HG03097 (cell line): ENCODE results near the gene ZNF716.
"Not testable (repeated sequence)": the region's sequence is repeated elsewhere in the genome, so short reads cannot be mapped to it uniquely, and the experiment has no call there.

Source experiments
- ATAC-seq: cut with Tn5 transposase; IDR thresholded peaks from one replicate; pipeline ENCODE4 v1.9.1; 2021; ENCODE audit not compliant: unreplicated experiment, low FRiP score

Gene ZNF716

GRCh38 chr7:57425969-57426628 is 23.9 kb upstream of the ZNF716 start:
- no peak for ATAC-seq

- ATAC-seq = no peak
Measured at GRCh38 chr7:57426629-57427003, 23.4 kb upstream of the ZNF716 start.

DNA sequence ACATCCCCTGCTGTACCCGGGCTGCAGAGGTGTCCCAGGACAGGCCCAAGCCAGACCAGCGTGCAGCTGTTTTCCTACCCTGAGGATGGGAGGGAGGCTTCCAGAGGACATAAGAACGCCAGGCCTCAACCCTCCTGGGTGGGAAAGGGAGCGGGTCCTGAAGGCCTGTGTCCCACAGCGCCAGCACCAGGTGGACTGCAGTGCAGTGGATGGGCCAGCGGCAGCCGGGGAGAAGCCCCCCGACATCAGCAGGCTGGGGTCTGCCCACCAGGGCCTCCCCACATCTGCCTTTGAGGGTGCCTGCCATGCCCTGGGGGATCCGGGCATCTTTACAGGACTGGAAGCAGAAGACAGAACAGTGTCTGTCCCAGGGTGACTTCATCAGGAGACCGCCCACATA is 22.8 kb upstream of the ZNF716 start:
- ATAC-seq = no peak

- ATAC-seq = no peak
Measured at GRCh38 chr7:57427594-57427993, 22.4 kb upstream of the ZNF716 start.

- no peak for ATAC-seq
Measured at GRCh38 chr7:57432583-57432982, 17.4 kb upstream of the ZNF716 start.

- ATAC-seq = no peak
Measured at GRCh38 chr7:57437581-57437980, 12.4 kb upstream of the ZNF716 start.

DNA sequence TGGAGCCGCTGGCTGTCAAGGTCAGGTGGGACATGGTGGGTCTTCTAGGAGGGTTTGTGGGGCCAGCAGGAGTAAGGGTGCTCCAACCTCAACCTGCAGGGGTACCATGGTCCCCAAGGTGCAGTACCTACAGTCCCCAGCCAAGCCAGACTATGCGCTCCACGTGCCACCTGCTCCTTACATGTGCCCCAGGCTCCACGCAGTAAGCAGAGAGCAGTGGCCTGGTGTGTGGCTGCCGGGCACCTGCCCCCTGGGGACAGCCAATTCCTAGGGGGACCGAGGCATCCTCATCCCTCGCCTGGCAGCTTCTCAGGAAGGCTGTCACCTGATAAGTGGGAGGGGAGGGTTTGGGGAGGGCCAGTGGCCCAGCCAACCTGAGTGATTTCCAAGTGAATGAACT is 11.7 kb upstream of the ZNF716 start:
- no peak for ATAC-seq

GRCh38 chr7:57443567-57443966 is 6.4 kb upstream of the ZNF716 start:
- no peak for ATAC-seq

DNA sequence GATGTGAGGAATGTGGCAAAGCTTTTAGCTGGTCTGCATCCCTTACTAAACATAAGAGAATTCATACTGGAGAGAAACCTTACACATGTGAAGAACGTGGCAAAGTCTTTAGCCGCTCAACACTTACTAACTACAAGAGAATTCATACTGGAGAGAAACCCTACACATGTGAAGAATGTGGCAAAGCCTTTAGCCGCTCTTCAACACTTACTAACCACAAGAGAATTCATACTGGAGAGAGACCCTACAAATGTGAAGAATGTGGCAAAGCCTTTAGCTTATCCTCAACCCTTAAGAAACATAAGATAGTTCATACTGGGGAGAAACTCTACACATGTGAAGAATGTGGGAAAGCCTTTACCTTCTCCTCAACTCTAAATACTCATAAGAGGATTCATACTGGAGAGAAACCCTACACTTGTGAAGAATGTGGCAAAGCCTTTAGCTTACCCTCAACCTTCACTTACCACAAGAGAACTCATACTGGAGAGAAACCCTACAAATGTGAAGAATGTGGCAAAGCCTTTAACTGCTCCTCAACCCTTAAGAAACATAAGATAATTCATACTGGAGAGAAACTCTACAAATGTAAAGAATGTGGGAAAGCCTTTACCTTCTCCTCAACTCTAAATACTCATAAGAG is 19.3 kb downstream of the ZNF716 start:
- not testable (repeated sequence) for ATAC-seq

GRCh38 chr7:57480304-57480703 is 30.3 kb downstream of the ZNF716 start:
- ATAC-seq = not testable (repeated sequence)

DNA sequence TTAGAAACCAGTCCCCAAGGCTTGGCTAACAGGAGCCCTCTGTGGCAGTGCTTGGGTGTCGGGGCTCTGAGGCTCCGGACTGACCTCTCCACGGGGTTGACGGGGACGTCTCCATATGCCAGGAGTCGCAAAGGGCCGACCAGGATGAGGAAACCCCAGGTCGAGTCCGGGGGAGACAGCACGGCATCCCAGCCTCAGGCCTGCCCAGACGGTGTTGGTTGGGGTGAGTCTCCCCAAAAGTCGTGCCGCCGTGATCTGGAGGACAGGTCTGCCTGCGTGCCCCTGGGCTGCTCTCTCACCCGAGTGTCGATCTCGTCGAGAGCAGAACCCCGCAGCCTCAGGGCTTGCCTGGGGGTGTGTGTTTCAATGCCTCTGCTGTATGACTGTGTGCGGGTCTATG is 35.0 kb downstream of the ZNF716 start:
- ATAC-seq = not testable (repeated sequence)

GRCh38 chr7:57487957-57488356 is 38.0 kb downstream of the ZNF716 start:
- ATAC-seq = no peak

DNA sequence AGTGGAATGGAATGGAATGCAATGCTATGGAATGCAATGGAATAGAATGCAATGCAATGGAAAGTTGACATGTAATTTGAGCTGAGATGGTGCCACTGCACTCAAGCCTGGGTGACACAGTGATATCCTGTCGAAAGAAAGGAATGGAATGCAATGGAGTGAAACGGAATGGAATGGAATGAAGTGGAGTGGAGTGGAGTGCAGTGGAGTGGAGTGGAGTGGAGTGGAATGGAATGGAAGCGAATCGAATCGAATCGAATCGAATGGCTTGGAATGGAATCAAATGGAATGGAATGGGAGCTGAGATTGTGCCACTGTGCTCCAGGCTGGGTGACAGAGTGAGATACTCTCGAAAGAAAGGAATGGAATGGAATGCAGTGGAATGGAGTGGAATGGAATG is 45.1 kb downstream of the ZNF716 start:
- ATAC-seq = not testable (repeated sequence)

DNA sequence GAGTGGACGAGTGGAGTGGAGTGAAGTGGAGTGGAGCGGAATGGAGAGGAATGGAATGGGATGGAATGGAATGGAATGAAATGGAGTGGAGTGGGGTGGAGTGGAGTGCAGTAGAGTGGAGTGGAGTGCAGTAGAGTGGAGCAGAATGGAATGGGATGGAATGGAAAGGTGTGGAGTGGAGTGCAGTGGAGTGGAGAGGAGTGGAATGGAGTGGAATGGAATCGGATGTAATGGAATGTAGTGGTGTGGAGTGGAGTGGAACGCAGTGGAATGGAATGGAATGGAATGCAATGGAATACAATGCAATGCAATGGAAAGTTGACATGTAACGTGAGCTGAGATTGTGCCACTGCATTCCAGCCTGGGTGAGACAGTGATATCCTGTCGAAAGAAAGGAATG is 46.4 kb downstream of the ZNF716 start:
- no peak for ATAC-seq

- no peak for ATAC-seq
Measured at GRCh38 chr7:57505176-57505575, 55.2 kb downstream of the ZNF716 start.
